Activated naive CD8-positive, alpha-beta T cell treated with anti-CD3 and anti-CD28 coated beads for 36 hours (primary cell): ENCODE results near the gene FAM3A. TPM values are rescaled to one million over a fixed set of nuclear protein-coding genes. Genes with fewer than 3 reads are reported as not detected.
"Not testable (repeated sequence)": the region's sequence is repeated elsewhere in the genome, so short reads cannot be mapped to it uniquely, and the experiment has no call there.

Source experiments
- DNase-seq: peaks from one replicate; pipeline ENCODE4 v3.0.0; 2021
- H3K27ac Mint-ChIP-seq: one replicate; pipeline ENCODE4 v1.8.0; 2022; ENCODE audit warnings: mild to moderate bottlenecking, moderate library complexity, mixed read lengths
- H3K27me3 Mint-ChIP-seq: one replicate; pipeline ENCODE4 v1.8.0; 2022; ENCODE audit warnings: mild to moderate bottlenecking, mixed read lengths
- H3K36me3 Mint-ChIP-seq: one replicate; pipeline ENCODE4 v1.8.0; 2021; ENCODE audit warnings: mild to moderate bottlenecking, mixed read lengths
- H3K4me1 Mint-ChIP-seq: one replicate; pipeline ENCODE4 v1.8.0; 2021; ENCODE audit warnings: mixed read lengths
- H3K4me3 Mint-ChIP-seq: one replicate; pipeline ENCODE4 v1.8.0; 2022; ENCODE audit warnings: mild to moderate bottlenecking, moderate library complexity, mixed read lengths
- H3K9me3 Mint-ChIP-seq: one replicate; pipeline ENCODE4 v1.8.0; 2022; ENCODE audit warnings: mixed read lengths
- total RNA-seq, 2 experiments: library from RNA; stranded (reverse); gene quantifications; one replicate each; pipeline ENCODE4 v1.2.3, GENCODE V29; 2021

The FAM3A gene
- total RNA-seq, 2 experiments from 2014 or later = 26.8 to 27.3 TPM

GRCh38 chrX:154517101-154517781, 1.2 kb upstream of the FAM3A start:
- Mint-ChIP-seq H3K4me1 (peaks cover 16% of the 10 kb centered on the region), H3K36me3 (peaks cover 13% of the 10 kb centered on the region), H3K27me3 (no peaks in the 10 kb centered on the region), H3K9me3 (no peaks in the 10 kb centered on the region), H3K27ac (no peak overlapping the region), H3K4me3 (peak overlapping the region; percentile 42)
- DNase-seq = no peak

GRCh38 chrX:154516656-154517100, 646 bp upstream of the FAM3A start:
- H3K36me3 Mint-ChIP-seq = peaks cover 14% of the 10 kb centered on the region
- peak overlapping the region; percentile 72 for H3K27ac Mint-ChIP-seq
- DNase-seq = no peak
- peak overlapping the region; percentile 85 for H3K4me3 Mint-ChIP-seq
- peaks cover 19% of the 10 kb centered on the region for H3K4me1 Mint-ChIP-seq
- no peaks in the 10 kb centered on the region for H3K9me3 Mint-ChIP-seq
- no peaks in the 10 kb centered on the region for H3K27me3 Mint-ChIP-seq

- peak overlapping the region; percentile 88 for H3K4me3 Mint-ChIP-seq
- peak; percentile 28 for DNase-seq
- H3K9me3 Mint-ChIP-seq = no peaks in the 10 kb centered on the region
- H3K27me3 Mint-ChIP-seq = no peaks in the 10 kb centered on the region
- peak overlapping the region; percentile 87 for H3K27ac Mint-ChIP-seq
- H3K4me1 Mint-ChIP-seq = peaks cover 26% of the 10 kb centered on the region
- peaks cover 19% of the 10 kb centered on the region for H3K36me3 Mint-ChIP-seq
Measured at GRCh38 chrX:154515090-154515965, 704 bp downstream of the FAM3A start.

- H3K4me3 Mint-ChIP-seq = peak overlapping the region; percentile 40
- peaks cover 3% of the 10 kb centered on the region for H3K9me3 Mint-ChIP-seq
- no peak for DNase-seq
- peaks cover 26% of the 10 kb centered on the region for H3K4me1 Mint-ChIP-seq
- peaks cover 30% of the 10 kb centered on the region for H3K36me3 Mint-ChIP-seq
- peak overlapping the region; percentile 59 for H3K27ac Mint-ChIP-seq
- H3K27me3 Mint-ChIP-seq = no peaks in the 10 kb centered on the region
Measured at GRCh38 chrX:154513716-154514115, 2.3 kb downstream of the FAM3A start.

GRCh38 chrX:154512879-154513553, 3.0 kb downstream of the FAM3A start:
- Mint-ChIP-seq H3K27ac (no peak overlapping the region), H3K27me3 (no peaks in the 10 kb centered on the region), H3K4me3 (no peak overlapping the region), H3K9me3 (peaks cover 3% of the 10 kb centered on the region), H3K4me1 (peaks cover 26% of the 10 kb centered on the region), H3K36me3 (peaks cover 32% of the 10 kb centered on the region)
- no peak for DNase-seq

- Mint-ChIP-seq H3K36me3 (peaks cover 32% of the 10 kb centered on the region), H3K27ac (peak overlapping the region; percentile 84), H3K4me3 (peak overlapping the region; percentile 47), H3K27me3 (no peaks in the 10 kb centered on the region), H3K9me3 (peaks cover 3% of the 10 kb centered on the region), H3K4me1 (peaks cover 25% of the 10 kb centered on the region)
- DNase-seq = no peak
Measured at GRCh38 chrX:154511761-154512160, 4.3 kb downstream of the FAM3A start.

- Mint-ChIP-seq H3K9me3 (peaks cover 3% of the 10 kb centered on the region), H3K4me1 (peaks cover 15% of the 10 kb centered on the region), H3K4me3 (no peak overlapping the region), H3K36me3 (peaks cover 26% of the 10 kb centered on the region), H3K27me3 (no peaks in the 10 kb centered on the region), H3K27ac (no peak overlapping the region)
- no peak for DNase-seq
Measured at GRCh38 chrX:154509455-154509854, 6.6 kb downstream of the FAM3A start.

GRCh38 chrX:154508384-154508745, 7.7 kb downstream of the FAM3A start:
- Mint-ChIP-seq H3K36me3 (peaks cover 20% of the 10 kb centered on the region), H3K27me3 (no peaks in the 10 kb centered on the region), H3K4me3 (no peak overlapping the region), H3K9me3 (peaks cover 3% of the 10 kb centered on the region), H3K4me1 (peaks cover 10% of the 10 kb centered on the region), H3K27ac (no peak overlapping the region)
- no peak for DNase-seq

- no peak for DNase-seq
- Mint-ChIP-seq H3K9me3 (peaks cover 3% of the 10 kb centered on the region), H3K4me1 (peaks cover 10% of the 10 kb centered on the region), H3K4me3 (no peak overlapping the region), H3K27me3 (no peaks in the 10 kb centered on the region), H3K27ac (no peak overlapping the region), H3K36me3 (peaks cover 20% of the 10 kb centered on the region)
Measured at GRCh38 chrX:154507673-154508383, 8.2 kb downstream of the FAM3A start.

- DNase-seq = no peak
- Mint-ChIP-seq H3K27me3 (no peaks in the 10 kb centered on the region), H3K36me3 (peaks cover 18% of the 10 kb centered on the region), H3K4me3 (no peak overlapping the region), H3K9me3 (peaks cover 3% of the 10 kb centered on the region), H3K27ac (no peak overlapping the region), H3K4me1 (peaks cover 7% of the 10 kb centered on the region)
Measured at GRCh38 chrX:154506483-154507332, 9.3 kb downstream of the FAM3A start.

- H3K9me3 Mint-ChIP-seq = peaks cover 3% of the 10 kb centered on the region
- H3K27me3 Mint-ChIP-seq = no peaks in the 10 kb centered on the region
- no peak overlapping the region for H3K4me3 Mint-ChIP-seq
- no peaks in the 10 kb centered on the region for H3K4me1 Mint-ChIP-seq
- peaks cover 13% of the 10 kb centered on the region for H3K36me3 Mint-ChIP-seq
- H3K27ac Mint-ChIP-seq = no peak overlapping the region
- no peak for DNase-seq
Measured at GRCh38 chrX:154505734-154506133, 10.3 kb downstream of the FAM3A start.

- no peaks in the 10 kb centered on the region for H3K27me3 Mint-ChIP-seq
- no peaks in the 10 kb centered on the region for H3K4me1 Mint-ChIP-seq
- H3K36me3 Mint-ChIP-seq = no peaks in the 10 kb centered on the region
- no peaks in the 10 kb centered on the region for H3K9me3 Mint-ChIP-seq
- DNase-seq = no peak
- no peak overlapping the region for H3K27ac Mint-ChIP-seq
- no peak overlapping the region for H3K4me3 Mint-ChIP-seq
Measured at GRCh38 chrX:154502989-154503388, 13.0 kb downstream of the FAM3A start.

- Mint-ChIP-seq H3K9me3 (no peaks in the 10 kb centered on the region), H3K4me3 (no peak overlapping the region), H3K27ac (no peak overlapping the region), H3K4me1 (no peaks in the 10 kb centered on the region), H3K36me3 (no peaks in the 10 kb centered on the region), H3K27me3 (no peaks in the 10 kb centered on the region)
- no peak for DNase-seq
Measured at GRCh38 chrX:154502098-154502497, 13.9 kb downstream of the FAM3A start.

GRCh38 chrX:154501423-154501822, 14.6 kb downstream of the FAM3A start:
- DNase-seq, H3K9me3 Mint-ChIP-seq, H3K27ac Mint-ChIP-seq, H3K36me3 Mint-ChIP-seq, H3K4me1 Mint-ChIP-seq, H3K4me3 Mint-ChIP-seq, H3K27me3 Mint-ChIP-seq: not testable (repeated sequence)
